DMS 273 (cell line): ENCODE data around the gene LRRC71.
"Not testable (repeated sequence)": the region's sequence is repeated elsewhere in the genome, so short reads cannot be mapped to it uniquely, and the experiment has no call there.

Source experiments
- DNase-seq: peaks from one replicate; lab custom pipeline; 2025; ENCODE audit not compliant: unreplicated experiment; lab: John Stamatoyannopoulos, UW

The LRRC71 gene

DNA sequence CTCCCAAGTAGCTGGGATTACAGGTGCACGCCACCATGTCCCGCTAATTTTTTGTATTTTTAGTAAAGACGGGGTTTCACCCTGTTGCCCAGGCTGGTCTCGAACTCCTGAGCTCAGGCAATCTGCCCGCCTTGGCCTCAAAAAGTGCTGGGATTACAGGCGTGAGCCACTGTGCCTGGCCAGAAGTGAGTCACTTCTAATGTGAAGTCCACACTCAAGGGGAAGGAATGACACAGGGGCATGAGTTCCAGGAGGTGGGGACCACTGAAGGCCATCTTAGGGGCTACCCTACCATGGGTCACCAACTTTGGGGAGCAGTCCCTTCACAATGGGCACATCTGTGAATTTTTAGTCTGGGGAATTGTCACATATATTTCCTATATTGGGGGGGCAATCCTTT is 6.3 kb downstream of the LRRC71 start:
- not testable (repeated sequence) for DNase-seq

DNA sequence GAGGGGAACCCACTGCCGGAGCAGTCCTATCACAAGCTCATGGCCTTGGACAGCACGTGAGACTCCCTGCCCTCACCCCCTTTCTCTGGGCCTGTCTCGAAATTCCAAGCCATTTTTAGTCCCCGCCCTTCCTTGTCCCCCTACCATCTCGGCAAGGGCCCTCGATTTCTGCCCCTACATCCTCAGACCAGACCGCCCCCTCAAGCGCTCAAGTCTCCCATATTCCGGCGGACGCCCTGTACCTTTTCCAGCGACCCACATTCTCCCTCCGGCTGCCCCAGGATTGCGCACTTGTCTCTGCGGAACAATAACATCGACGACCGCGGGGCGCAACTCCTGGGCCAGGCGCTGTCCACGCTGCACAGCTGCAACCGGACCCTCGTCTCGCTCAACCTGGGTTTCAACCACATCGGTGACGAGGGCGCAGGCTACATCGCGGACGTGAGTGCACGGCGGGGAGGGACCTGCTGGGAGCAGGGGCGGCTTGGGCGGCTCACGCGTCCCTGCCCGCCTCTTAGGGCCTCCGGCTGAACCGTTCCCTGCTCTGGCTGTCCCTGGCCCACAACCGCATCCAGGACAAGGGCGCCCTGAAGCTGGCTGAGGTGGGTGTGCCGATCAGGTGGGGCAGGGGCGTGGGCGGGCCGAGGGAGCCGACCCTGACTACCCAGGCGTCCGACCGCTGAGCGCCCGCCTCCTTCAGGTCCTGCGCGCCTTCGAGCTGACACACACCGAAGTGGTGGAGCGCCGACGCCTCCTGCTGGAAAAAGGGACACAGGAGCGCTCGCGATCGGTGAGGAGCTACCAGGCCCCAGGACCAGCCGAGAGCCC is 7.0 kb downstream of the LRRC71 start:
- DNase-seq = peak; percentile 93

GRCh38 chr1:156928043-156928602 is 7.7 kb downstream of the LRRC71 start:
- DNase-seq = no peak

DNA sequence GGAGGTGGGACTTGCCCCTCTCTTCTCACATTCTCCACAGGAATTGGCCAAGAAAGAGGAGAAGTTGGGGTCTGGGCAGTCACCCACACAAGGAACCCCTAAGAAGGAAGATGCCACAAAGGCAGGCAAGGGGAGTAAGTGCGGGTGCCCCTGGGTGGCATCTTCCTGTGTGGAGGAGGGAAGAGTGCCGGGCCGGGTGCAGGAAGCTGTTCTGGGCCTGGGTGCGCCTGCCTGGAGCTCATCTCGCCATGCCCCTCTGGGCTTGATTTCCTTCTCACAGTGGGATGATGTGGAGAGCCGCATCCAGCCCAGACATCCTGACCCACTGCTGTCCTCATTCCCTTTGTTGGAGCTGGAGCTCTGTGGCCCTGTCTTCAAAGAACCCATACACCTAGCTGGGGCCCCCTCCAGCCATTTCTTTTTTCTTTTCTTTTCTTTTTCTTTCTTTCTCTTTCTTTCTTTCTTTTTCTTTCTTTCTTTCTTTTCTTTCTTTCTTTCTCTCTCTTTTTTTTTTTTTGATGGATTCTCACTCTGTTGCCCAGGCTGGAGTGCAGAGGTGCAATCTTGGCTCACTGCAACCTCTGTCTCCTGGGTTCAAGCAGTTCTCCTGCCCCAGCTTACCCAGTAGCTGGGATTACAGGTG is 9.3 kb downstream of the LRRC71 start:
- no peak for DNase-seq

GRCh38 chr1:156930483-156930882 is 10.1 kb downstream of the LRRC71 start:
- DNase-seq = no peak

- no peak for DNase-seq
Observed at GRCh38 chr1:156931211-156931952, 10.9 kb downstream of the LRRC71 start.

- DNase-seq = no peak
Observed at GRCh38 chr1:156931974-156932710, 11.7 kb downstream of the LRRC71 start.

GRCh38 chr1:156933136-156933535 is 12.7 kb downstream of the LRRC71 start:
- no peak for DNase-seq

GRCh38 chr1:156935505-156936128 is 15.2 kb downstream of the LRRC71 start:
- no peak for DNase-seq

- DNase-seq = no peak
Observed at GRCh38 chr1:156936191-156936590, 15.8 kb downstream of the LRRC71 start.

DNA sequence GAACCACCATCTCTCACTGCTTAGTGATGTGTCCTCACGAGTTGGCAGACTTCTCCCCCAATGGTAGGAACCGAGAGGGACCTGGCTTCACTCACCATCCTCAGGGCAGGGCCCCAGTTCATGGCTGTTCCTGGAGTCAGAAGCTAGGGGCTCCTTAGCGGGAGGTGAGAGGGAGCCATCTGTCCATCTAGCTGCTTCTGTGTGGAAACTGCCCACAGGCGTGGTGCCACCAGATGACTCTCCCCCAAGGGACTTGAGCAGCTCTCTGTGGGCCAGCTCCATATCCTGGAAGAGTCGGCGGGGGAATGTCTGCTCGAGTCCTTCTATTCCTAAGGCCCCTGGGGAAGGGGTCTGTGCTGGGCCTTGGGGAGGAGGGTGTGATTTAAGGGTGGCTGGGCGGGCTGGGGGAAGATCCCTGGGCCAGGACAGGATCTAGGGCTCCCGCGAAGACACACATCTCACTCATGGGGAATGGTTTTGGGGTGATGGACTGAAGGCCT is 16.3 kb downstream of the LRRC71 start:
- DNase-seq = peak; percentile 64

- no peak for DNase-seq
Observed at GRCh38 chr1:156937883-156938282, 17.5 kb downstream of the LRRC71 start.

DNA sequence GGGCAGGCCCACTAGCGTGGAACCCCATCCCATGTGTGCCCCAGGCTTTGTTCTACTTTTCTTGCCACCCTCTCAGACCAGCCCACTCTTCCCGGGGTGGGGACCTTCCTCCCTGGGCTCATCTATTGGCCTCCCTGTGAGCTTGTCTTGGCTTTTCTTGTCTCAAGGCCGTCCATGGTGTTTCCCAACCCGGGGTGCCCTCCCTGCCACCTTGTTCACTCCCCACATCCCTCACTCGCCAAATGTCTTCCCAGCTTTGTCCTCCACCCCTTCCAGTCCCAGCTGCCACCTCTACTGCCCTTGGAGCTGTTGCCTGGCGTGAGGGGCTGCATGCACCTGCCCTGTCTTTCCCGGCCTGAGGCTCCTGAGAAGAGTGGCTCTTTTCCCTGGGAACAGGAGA is 18.4 kb downstream of the LRRC71 start:
- no peak for DNase-seq

DNA sequence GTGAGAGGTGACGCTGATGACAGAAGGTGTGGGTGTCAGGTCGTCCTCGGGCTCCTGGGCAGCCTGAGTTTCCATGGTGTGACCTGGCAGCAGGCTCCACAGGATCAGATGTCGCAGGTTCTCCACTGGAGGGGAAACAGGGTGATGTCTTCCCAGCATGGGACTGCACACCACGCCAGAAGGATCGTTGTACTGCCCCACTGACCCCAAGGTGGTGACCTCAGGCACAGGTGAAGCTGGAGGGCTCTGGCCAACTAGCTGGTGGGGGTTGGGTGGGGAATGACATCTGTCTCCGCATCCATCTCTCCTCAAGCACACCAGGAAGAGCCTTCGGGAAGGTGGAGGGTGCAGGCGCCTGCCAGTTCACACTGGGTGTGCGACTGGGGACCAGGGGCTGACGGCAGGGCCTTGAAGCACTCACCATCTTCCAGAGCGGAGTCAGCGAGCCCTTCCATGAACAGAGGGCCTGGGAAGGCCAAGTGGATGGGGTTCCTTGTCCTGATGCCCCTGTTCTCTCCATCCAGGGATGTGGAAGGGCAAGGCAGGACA is 19.4 kb downstream of the LRRC71 start:
- no peak for DNase-seq

GRCh38 chr1:156941675-156942074 is 21.2 kb downstream of the LRRC71 start:
- DNase-seq = no peak

DNA sequence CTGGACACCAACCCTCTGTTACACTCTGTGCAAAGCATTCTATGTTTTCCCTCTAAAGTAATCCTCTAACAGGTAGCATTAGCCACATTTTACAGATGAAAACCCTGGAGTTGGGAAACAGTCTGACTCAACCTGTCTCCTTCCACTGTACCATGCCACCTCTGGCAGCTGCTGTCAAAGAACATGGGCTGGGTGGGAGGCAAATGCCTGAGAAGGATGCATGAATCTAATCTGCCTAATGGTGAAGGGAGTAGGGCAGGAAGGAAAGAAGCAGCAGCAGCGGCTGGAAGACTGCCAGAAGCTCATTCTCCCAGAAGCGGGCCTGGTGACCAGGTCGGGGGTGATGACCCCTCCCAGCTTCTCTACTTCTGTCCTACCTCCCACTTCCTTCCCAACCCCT is 21.7 kb downstream of the LRRC71 start:
- no peak for DNase-seq

GRCh38 chr1:156942576-156942975 is 22.1 kb downstream of the LRRC71 start:
- no peak for DNase-seq

DNA sequence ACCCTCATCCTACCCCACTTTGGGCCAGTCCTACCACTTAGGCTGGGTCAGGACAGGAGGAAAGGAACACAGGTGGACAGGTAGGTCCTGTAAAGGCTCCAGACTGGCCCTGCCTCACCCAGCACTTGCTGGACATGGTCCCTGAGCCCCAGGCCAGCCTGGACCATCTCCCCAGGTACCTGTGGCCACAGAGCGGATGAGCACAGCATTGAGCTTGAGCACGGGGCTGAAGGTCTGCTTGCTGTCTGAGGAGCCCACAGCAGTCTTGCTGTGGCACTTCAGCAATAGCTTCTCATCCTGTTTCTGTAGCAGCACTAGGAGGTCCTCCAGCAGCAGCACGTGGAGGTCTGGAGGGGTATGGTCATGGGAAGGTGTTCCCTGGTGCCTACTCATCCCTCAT is 23.3 kb downstream of the LRRC71 start:
- no peak for DNase-seq

- DNase-seq = no peak
Observed at GRCh38 chr1:156944268-156944667, 23.8 kb downstream of the LRRC71 start.

DNA sequence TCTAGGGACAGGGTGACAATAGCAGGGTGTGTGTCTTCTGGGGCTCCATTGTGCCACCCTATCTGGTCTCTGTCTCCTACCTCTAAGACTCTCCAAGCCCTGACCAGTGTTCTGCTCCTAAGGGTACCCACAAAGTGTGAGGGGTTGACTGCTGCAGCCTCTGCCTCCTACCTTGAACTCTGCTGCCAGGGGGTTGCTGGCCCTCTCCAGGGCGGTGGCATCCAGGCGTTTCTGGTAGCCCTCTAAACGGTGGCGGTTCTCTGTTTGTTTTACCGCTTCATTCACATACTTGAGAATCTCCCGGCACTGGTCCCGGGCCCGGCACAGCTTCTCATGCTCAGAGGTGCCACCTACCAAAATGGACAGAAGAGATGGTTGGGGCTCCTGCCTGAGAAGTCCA is 24.4 kb downstream of the LRRC71 start:
- no peak for DNase-seq
